Osteocyte (in vitro differentiated cells): ENCODE data around the gene CPEB4. TPM values are rescaled to one million over a fixed set of nuclear protein-coding genes. Genes with fewer than 3 reads are reported as not detected.

Experiments
- DNase-seq: peaks from one replicate; pipeline ENCODE4 v3.0.0; 2021; ENCODE audit warnings: mixed read lengths; ENCODE audit not compliant: unreplicated experiment; ENCODE audit errors: extremely low spot score
- H3K27ac Mint-ChIP-seq: one replicate; pipeline ENCODE4 v1.8.0; 2021; ENCODE audit warnings: mild to moderate bottlenecking, mixed read lengths; ENCODE audit not compliant: unreplicated experiment
- H3K27me3 Mint-ChIP-seq: one replicate; pipeline ENCODE4 v1.8.0; 2021; ENCODE audit warnings: mixed read lengths; ENCODE audit not compliant: unreplicated experiment
- H3K36me3 Mint-ChIP-seq: one replicate; pipeline ENCODE4 v1.8.0; 2021; ENCODE audit warnings: mixed read lengths; ENCODE audit not compliant: unreplicated experiment
- H3K4me1 Mint-ChIP-seq: one replicate; pipeline ENCODE4 v1.8.0; 2021; ENCODE audit warnings: mixed read lengths; ENCODE audit not compliant: unreplicated experiment
- H3K4me3 Mint-ChIP-seq: one replicate; pipeline ENCODE4 v1.8.0; 2021; ENCODE audit warnings: mild to moderate bottlenecking, moderate library complexity, mixed read lengths; ENCODE audit not compliant: unreplicated experiment
- H3K9me3 Mint-ChIP-seq: one replicate; pipeline ENCODE4 v1.8.0; 2021; ENCODE audit warnings: mixed read lengths; ENCODE audit not compliant: unreplicated experiment
- CTCF ChIP-seq: fragments of 200-600 bp; sonication (generic); IDR thresholded peaks from 2 replicates; pipeline ENCODE4 v1.5.0; 2021; ENCODE audit warnings: antibody characterized with exemption, mild to moderate bottlenecking, moderate library complexity
- total RNA-seq: library from RNA; stranded (reverse); gene quantifications from 2 replicates; pipeline ENCODE4 v1.2.1, GENCODE V29; 2021

The CPEB4 gene
- total RNA-seq, 1 donor from 2014 or later = 37.6 TPM

GRCh38 chr5:173896631-173897030 lies 8.5 kb downstream of the CPEB4 start:
- Mint-ChIP-seq H3K27me3 (no peaks in the 10 kb centered on the region), H3K4me3 (no peak overlapping the region)
- DNase-seq = no peak

GRCh38 chr5:173901705-173902104 lies 13.6 kb downstream of the CPEB4 start:
- H3K36me3 Mint-ChIP-seq = peaks cover 5% of the 10 kb centered on the region
- peaks cover 29% of the 10 kb centered on the region for H3K4me1 Mint-ChIP-seq
- TF ChIP-seq CTCF = no peak
- no peaks in the 10 kb centered on the region for H3K27me3 Mint-ChIP-seq
- no peak for DNase-seq
- no peaks in the 10 kb centered on the region for H3K9me3 Mint-ChIP-seq
- no peak overlapping the region for H3K4me3 Mint-ChIP-seq
- H3K27ac Mint-ChIP-seq = no peak overlapping the region

More at GRCh38 chr5:173896631-173897030, 8.5 kb downstream of the CPEB4 start:
- H3K4me1 Mint-ChIP-seq = peaks cover 45% of the 10 kb centered on the region
- no peak overlapping the region for H3K27ac Mint-ChIP-seq
- no peaks in the 10 kb centered on the region for H3K9me3 Mint-ChIP-seq
- peaks cover 8% of the 10 kb centered on the region for H3K36me3 Mint-ChIP-seq
- no peak for TF ChIP-seq CTCF

- DNase-seq = no peak
- Mint-ChIP-seq H3K4me1 (peaks cover 29% of the 10 kb centered on the region), H3K9me3 (no peaks in the 10 kb centered on the region), H3K4me3 (no peak overlapping the region), H3K36me3 (peaks cover 5% of the 10 kb centered on the region), H3K27ac (peak overlapping the region; percentile 6), H3K27me3 (no peaks in the 10 kb centered on the region)
- TF ChIP-seq CTCF = no peak
Observed at GRCh38 chr5:173902334-173902733, 14.2 kb downstream of the CPEB4 start.

- Mint-ChIP-seq H3K27me3 (no peaks in the 10 kb centered on the region), H3K4me1 (peaks cover 33% of the 10 kb centered on the region), H3K4me3 (no peak overlapping the region), H3K36me3 (peaks cover 5% of the 10 kb centered on the region), H3K27ac (peak overlapping the region; percentile 6), H3K9me3 (no peaks in the 10 kb centered on the region)
- TF ChIP-seq CTCF = no peak
- DNase-seq = no peak
Observed at GRCh38 chr5:173902743-173903142, 14.6 kb downstream of the CPEB4 start.

- no peaks in the 10 kb centered on the region for H3K9me3 Mint-ChIP-seq
- no peak overlapping the region for H3K4me3 Mint-ChIP-seq
- TF ChIP-seq CTCF = no peak
- H3K4me1 Mint-ChIP-seq = peaks cover 41% of the 10 kb centered on the region
- H3K27me3 Mint-ChIP-seq = no peaks in the 10 kb centered on the region
- peaks cover 5% of the 10 kb centered on the region for H3K36me3 Mint-ChIP-seq
- H3K27ac Mint-ChIP-seq = no peak overlapping the region
- DNase-seq = no peak
Observed at GRCh38 chr5:173903396-173904140, 15.4 kb downstream of the CPEB4 start.
